B cell (primary cell): ENCODE results near the gene TLE2. TPM values are rescaled to one million over a fixed set of nuclear protein-coding genes. Genes with fewer than 3 reads are reported as not detected.

Experiments used
- ATAC-seq: fragments of 200-7000 bp; cut with Tn5 transposase; one replicate; pipeline ENCODE4 v1.10.0; 2021; ENCODE audit warnings: low read depth, mild to moderate bottlenecking, moderate number of reproducible peaks, moderate library complexity
- CTCF ChIA-PET: fragments of 350-600 bp; sonication (Branson Sonifier 250); formaldehyde crosslinking; loops from one replicate; lab custom pipeline; 2021; ENCODE audit warnings: antibody characterized with exemption, inconsistent platforms; lab: Charles Lee
- POLR2A ChIA-PET: fragments of 350-600 bp; sonication (Branson Sonifier 250); formaldehyde crosslinking; loops from one replicate; lab custom pipeline; 2021; ENCODE audit warnings: antibody characterized with exemption; lab: Charles Lee
- DNase-seq: peaks from one replicate; pipeline ENCODE4 v3.0.0; 2013
- H2AFZ ChIP-seq: 2 replicates; pipeline ENCODE4 v1.6.1; 2012; ENCODE audit warnings: mild to moderate bottlenecking, low read depth, low read length; ENCODE audit not compliant: insufficient read depth, poor library complexity, severe bottlenecking
- H3K27ac ChIP-seq, 2 donors: 1 replicate in 1 of 2; 2 replicates in 1 of 2; pipeline ENCODE4 v1.5.1; 2012 to 2013; ENCODE audit warnings: low read length in 2 of 2, mild to moderate bottlenecking in 2 of 2, moderate library complexity in 1 of 2
- H3K27me3 ChIP-seq, 4 experiments: fragments of 200-600 bp in 1 of 4; sonication (generic) in 1 of 4; replicated peaks in 1 of 4; 1 replicate in 2 of 4; 2 replicates in 2 of 4; pipeline versions ENCODE4 v1.6.1 to v1.7.0; 2013 to 2016; ENCODE audit warnings: low read length in 3 of 4, mild to moderate bottlenecking in 2 of 4, mixed read lengths in 1 of 4, moderate library complexity in 1 of 4; ENCODE audit not compliant: insufficient read depth in 4 of 4, control insufficient read depth in 3 of 4; ENCODE audit errors: control extremely low read depth in 1 of 4
- H3K36me3 ChIP-seq, 2 experiments: replicated peaks in 1 of 2; 1 replicate in 1 of 2; 2 replicates in 1 of 2; pipeline versions ENCODE4 v1.6.1 to v1.7.1; 2013; ENCODE audit warnings: low read length in 1 of 2; ENCODE audit not compliant: insufficient read depth in 2 of 2, control insufficient read depth in 1 of 2; ENCODE audit errors: control extremely low read depth in 1 of 2, extremely low read depth in 1 of 2
- H3K4me1 ChIP-seq, 2 donors: fragments of 200-600 bp in 1 of 2; sonication (generic) in 1 of 2; 1 replicate in 1 of 2; 2 replicates in 1 of 2; pipeline versions ENCODE4 v1.5.1 to v1.6.1; 2013 to 2017; ENCODE audit warnings: low read length in 2 of 2; ENCODE audit not compliant: control insufficient read depth in 2 of 2, insufficient read depth in 2 of 2
- H3K4me2 ChIP-seq: replicated peaks from 2 replicates; pipeline ENCODE3; 2012; ENCODE audit warnings: mild to moderate bottlenecking, low read depth, low read length; ENCODE audit not compliant: poor library complexity, severe bottlenecking
- H3K4me3 ChIP-seq, 5 experiments: fragments of 200-600 bp in 1 of 5; sonication (generic) in 1 of 5; 1 replicate in 3 of 5; 2 replicates in 2 of 5; pipeline versions ENCODE4 v1.5.1 to v1.7.0; 2011 to 2016; ENCODE audit warnings: low read length in 4 of 5, mild to moderate bottlenecking in 4 of 5, low read depth in 2 of 5, control low read depth in 1 of 5, moderate library complexity in 1 of 5; ENCODE audit not compliant: insufficient read depth in 1 of 5; ENCODE audit errors: control extremely low read depth in 1 of 5, extremely low read depth in 1 of 5
- H3K79me2 ChIP-seq: fragments of 200-600 bp; sonication (generic); one replicate; pipeline ENCODE4 v1.6.0; 2016; ENCODE audit warnings: low read length; ENCODE audit not compliant: control insufficient read depth, insufficient read depth
- H3K9ac ChIP-seq: fragments of 200-600 bp; sonication (generic); 2 replicates; pipeline ENCODE4 v1.6.1; 2017; ENCODE audit warnings: mild to moderate bottlenecking, low read length, moderate library complexity
- H3K9me3 ChIP-seq, 3 donors: one replicate each; pipeline versions ENCODE4 v1.6.1 to v1.7.1; 2013; ENCODE audit warnings: low read length in 2 of 3; ENCODE audit not compliant: control insufficient read depth in 2 of 3, insufficient read depth in 1 of 3; ENCODE audit errors: control extremely low read depth in 1 of 3
- H4K20me1 ChIP-seq: 2 replicates; pipeline ENCODE4 v1.6.0; 2012; ENCODE audit warnings: mild to moderate bottlenecking, low read length; ENCODE audit not compliant: insufficient read depth, control insufficient read depth, poor library complexity, severe bottlenecking
- H3K27ac Mint-ChIP-seq: one replicate; pipeline ENCODE4 v1.8.0; 2021; ENCODE audit warnings: mixed read lengths
- H3K27me3 Mint-ChIP-seq: one replicate; pipeline ENCODE4 v1.8.0; 2021; ENCODE audit warnings: mixed read lengths
- H3K4me1 Mint-ChIP-seq: one replicate; pipeline ENCODE4 v1.8.0; 2021; ENCODE audit warnings: mixed read lengths
- H3K4me3 Mint-ChIP-seq: one replicate; pipeline ENCODE4 v1.8.0; 2021; ENCODE audit warnings: mixed read lengths
- H3K9me3 Mint-ChIP-seq: one replicate; pipeline ENCODE4 v1.8.0; 2022; ENCODE audit warnings: mixed read lengths; ENCODE audit not compliant: insufficient read depth
- CTCF ChIP-seq: fragments of 200-600 bp; IDR thresholded peaks from one replicate; pipeline ENCODE4 v1.8.0; 2022; ENCODE audit warnings: antibody characterized with exemption, mild to moderate bottlenecking
- EZH2 ChIP-seq: IDR thresholded peaks from 2 replicates; pipeline ENCODE4 v1.6.1; 2012; ENCODE audit warnings: borderline replicate concordance, low read depth, mild to moderate bottlenecking, moderate library complexity, low read length; ENCODE audit not compliant: insufficient read depth, poor library complexity, severe bottlenecking
- WGBS: methylation state at CpG from one replicate; pipeline ENCODE4 v1.1.5; 2013; ENCODE audit warnings: missing lambda C conversion rate; ENCODE audit not compliant: insufficient coverage; 5-methylcytosine and 5-hydroxymethylcytosine counted together
- intact Hi-C: fragments of 100-400 bp; cut with micrococcal nuclease; formaldehyde crosslinking; loops from one replicate; pipeline ENCODE4 v1.10.0; 2022
- polyA plus RNA-seq: library from polyadenylated mRNA; depleted of rRNA; stranded (reverse); fragments of >200 nt; gene quantifications from 2 replicates; pipeline ENCODE4 v1.2.3, GENCODE V29; 2012
- total RNA-seq, 2 donors: library from RNA; stranded (reverse); fragments of 120-200 nt in 1 of 2; gene quantifications; 1 replicate in 1 of 2; 2 replicates in 1 of 2; pipeline versions ENCODE4 v1.2.3 to v1.2.4, GENCODE V29; 2013 to 2022

The TLE2 gene
- total and polyA plus RNA-seq, 2 donors (not counting 1 experiment from before 2014, with no cell fraction given), result 3.0 to 5.3 TPM

DNA sequence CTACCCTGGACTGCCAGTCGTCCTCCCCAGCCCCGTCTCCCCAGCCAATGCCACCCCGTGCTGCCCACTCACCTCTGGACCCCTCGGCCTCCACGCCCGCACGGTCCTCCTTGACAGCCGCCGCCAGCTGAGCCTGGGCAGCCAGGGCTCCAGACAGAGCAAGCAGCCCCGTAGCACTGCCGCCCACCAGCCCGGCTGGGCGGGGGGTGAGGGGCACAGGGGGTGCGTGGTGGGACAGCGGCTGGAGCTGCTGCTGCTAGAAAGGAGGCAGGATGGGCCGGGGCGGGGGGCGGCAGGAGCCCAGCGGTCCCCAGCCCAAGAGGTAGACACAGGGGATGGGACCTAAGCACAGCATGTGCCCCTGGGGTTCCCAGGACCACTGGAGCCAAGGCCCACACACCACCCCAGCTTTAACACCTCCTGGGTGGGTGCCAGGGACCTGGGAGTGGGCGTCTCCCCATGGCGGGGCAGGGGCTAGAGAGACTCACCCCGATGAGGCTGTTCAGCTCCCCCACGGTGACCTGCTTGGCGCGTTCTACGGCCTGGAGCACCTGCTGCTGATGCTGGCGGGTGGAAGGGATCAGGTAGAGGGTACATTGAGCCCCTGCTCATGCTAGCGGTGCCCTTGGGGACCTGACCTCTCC is 9.7 kb downstream of the TLE2 start:
- intact Hi-C loops, result no loop called here
- no peak overlapping the region for H3K27ac Mint-ChIP-seq
- DNase-seq, result no peak
- peaks cover 16% of the 10 kb centered on the region for H3K27me3 Mint-ChIP-seq
- H3K27ac ChIP-seq, result no peak overlapping the region
- H2AFZ ChIP-seq, result no peak overlapping the region
- H3K4me3 ChIP-seq, result no peak overlapping the region
- H3K4me3 Mint-ChIP-seq, result no peak overlapping the region
- no peaks in the 10 kb centered on the region for H3K9me3 Mint-ChIP-seq
- H3K27me3 ChIP-seq, result peaks cover 0 to 6% (median 2%) of the 10 kb centered on the region in 4 experiments
- peaks cover under 1% of the 10 kb centered on the region for H3K4me1 Mint-ChIP-seq
- H3K9ac ChIP-seq, result no peak overlapping the region
- no peak for TF ChIP-seq CTCF
- H3K4me1 ChIP-seq, result no peaks in the 10 kb centered on the region
- no peak overlapping the region for H3K4me2 ChIP-seq
- ChIA-PET POLR2A (no interaction called here), CTCF (no interaction called here)
- H4K20me1 ChIP-seq, result no peaks in the 10 kb centered on the region
- H3K36me3 ChIP-seq, result no peaks in the 10 kb centered on the region
- no peaks in the 10 kb centered on the region for H3K9me3 ChIP-seq
- H3K79me2 ChIP-seq, result no peaks in the 10 kb centered on the region
- WGBS, result 95% methylated on average over 21 of the region's 28 CpGs
- ATAC-seq, result no peak

DNA sequence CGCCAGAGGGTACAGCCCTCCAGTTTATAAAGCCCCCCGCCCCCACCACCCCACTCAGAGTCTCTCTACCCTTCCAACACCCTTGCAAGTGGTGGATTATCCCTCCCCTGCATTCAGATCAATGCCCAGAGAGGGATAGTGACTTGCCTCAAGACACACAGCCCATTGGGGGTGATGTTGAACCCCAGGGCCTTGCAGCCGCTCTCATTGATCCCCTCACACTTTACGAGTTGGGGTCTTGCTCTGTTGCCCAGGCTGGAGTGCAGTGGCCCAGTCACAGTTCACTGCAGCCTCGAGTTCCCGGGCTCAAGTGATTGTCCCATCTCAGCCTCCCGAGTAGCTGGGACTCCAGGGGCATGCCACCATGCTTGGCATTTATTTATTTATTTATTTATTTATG is 11.2 kb downstream of the TLE2 start:
- ChIA-PET CTCF (no interaction called here), POLR2A (no interaction called here)
- H3K79me2 ChIP-seq, result no peaks in the 10 kb centered on the region
- H3K27ac ChIP-seq, result no peak overlapping the region
- H3K4me1 Mint-ChIP-seq, result no peaks in the 10 kb centered on the region
- no peaks in the 10 kb centered on the region for H3K4me1 ChIP-seq
- no peak overlapping the region for H3K27ac Mint-ChIP-seq
- no peaks in the 10 kb centered on the region for H3K9me3 ChIP-seq
- H4K20me1 ChIP-seq, result no peaks in the 10 kb centered on the region
- TF ChIP-seq EZH2, result no peak
- no peak for TF ChIP-seq CTCF
- H2AFZ ChIP-seq, result no peak overlapping the region
- H3K27me3 Mint-ChIP-seq, result peaks cover 7% of the 10 kb centered on the region
- no peak overlapping the region for H3K9ac ChIP-seq
- H3K27me3 ChIP-seq, result peaks cover 0 to 2% (median 0%) of the 10 kb centered on the region in 4 experiments
- no peak overlapping the region for H3K4me3 ChIP-seq
- DNase-seq (no peak), ATAC-seq (no peak)
- no peak overlapping the region for H3K4me3 Mint-ChIP-seq
- WGBS, result 96% methylated on average over 2 of the region's 7 CpGs
- H3K9me3 Mint-ChIP-seq, result no peaks in the 10 kb centered on the region
- H3K4me2 ChIP-seq, result no peak overlapping the region
- intact Hi-C loops, result no loop called here
- no peaks in the 10 kb centered on the region for H3K36me3 ChIP-seq
